ENCODE results near the gene CCND2.

Gene CCND2

DNA sequence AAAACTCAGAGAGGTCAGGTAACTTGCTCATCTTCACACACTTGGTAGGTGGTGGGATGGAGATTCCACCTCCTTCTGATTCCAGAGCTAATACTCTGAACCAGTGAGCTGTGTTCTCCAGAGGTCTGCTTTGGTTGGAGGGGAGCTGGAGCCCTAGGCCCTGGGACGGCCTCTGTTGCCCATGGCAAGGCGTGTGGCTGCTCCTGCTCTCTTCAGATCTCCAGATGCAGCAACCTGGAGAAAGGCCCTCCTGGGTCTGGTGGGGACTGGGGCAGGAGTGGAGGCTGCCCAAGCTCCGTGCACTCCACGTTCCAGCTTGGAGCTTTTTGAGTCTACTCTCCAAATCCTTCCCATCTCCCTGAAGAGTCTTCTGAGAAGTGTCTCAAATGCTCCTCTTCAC, 10.7 kb downstream of the CCND2 start:
- H3K9me3 ChIP-seq (ENCODE audit: control insufficient read depth, insufficient read depth, low read depth, low read length): no peaks in the 10 kb centered on the region
- TF ChIP-seq ZFP3 (tag by site-specific recombination; IDR thresholded peaks at IDR 0.05; ENCODE audit: low read depth): no peak
- TF ChIP-seq ZNF791 (tag by site-specific recombination; IDR thresholded peaks at IDR 0.05): no peak
- no peak for TF ChIP-seq OVOL3 (tag by site-specific recombination; IDR thresholded peaks at IDR 0.05)
- TF ChIP-seq ZBTB1 (tag by site-specific recombination; IDR thresholded peaks at IDR 0.05): no peak
- TF ChIP-seq, protein P1, sequence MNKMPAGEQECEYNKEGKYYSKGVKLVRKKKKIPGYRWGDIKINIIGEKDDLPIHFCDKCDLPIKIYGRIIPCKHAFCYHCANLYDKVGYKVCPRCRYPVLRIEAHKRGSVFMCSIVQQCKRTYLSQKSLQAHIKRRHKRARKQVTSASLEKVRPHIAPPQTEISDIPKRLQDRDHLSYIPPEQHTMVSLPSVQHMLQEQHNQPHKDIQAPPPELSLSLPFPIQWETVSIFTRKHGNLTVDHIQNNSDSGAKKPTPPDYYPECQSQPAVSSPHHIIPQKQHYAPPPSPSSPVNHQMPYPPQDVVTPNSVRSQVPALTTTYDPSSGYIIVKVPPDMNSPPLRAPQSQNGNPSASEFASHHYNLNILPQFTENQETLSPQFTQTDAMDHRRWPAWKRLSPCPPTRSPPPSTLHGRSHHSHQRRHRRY (tag by site-specific recombination; IDR thresholded peaks at IDR 0.05): no peak
- TF ChIP-seq ZNF664 (tag by site-specific recombination; IDR thresholded peaks at IDR 0.05): no peak
- TF ChIP-seq ZNF701 (tag by site-specific recombination; IDR thresholded peaks at IDR 0.05): no peak
- TF ChIP-seq, protein P2, sequence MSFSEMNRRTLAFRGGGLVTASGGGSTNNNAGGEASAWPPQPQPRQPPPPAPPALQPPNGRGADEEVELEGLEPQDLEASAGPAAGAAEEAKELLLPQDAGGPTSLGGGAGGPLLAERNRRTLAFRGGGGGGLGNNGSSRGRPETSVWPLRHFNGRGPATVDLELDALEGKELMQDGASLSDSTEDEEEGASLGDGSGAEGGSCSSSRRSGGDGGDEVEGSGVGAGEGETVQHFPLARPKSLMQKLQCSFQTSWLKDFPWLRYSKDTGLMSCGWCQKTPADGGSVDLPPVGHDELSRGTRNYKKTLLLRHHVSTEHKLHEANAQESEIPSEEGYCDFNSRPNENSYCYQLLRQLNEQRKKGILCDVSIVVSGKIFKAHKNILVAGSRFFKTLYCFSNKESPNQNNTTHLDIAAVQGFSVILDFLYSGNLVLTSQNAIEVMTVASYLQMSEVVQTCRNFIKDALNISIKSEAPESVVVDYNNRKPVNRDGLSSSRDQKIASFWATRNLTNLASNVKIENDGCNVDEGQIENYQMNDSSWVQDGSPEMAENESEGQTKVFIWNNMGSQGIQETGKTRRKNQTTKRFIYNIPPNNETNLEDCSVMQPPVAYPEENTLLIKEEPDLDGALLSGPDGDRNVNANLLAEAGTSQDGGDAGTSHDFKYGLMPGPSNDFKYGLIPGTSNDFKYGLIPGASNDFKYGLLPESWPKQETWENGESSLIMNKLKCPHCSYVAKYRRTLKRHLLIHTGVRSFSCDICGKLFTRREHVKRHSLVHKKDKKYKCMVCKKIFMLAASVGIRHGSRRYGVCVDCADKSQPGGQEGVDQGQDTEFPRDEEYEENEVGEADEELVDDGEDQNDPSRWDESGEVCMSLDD (tag by site-specific recombination; IDR thresholded peaks at IDR 0.05): no peak
- TF ChIP-seq, protein P3, sequence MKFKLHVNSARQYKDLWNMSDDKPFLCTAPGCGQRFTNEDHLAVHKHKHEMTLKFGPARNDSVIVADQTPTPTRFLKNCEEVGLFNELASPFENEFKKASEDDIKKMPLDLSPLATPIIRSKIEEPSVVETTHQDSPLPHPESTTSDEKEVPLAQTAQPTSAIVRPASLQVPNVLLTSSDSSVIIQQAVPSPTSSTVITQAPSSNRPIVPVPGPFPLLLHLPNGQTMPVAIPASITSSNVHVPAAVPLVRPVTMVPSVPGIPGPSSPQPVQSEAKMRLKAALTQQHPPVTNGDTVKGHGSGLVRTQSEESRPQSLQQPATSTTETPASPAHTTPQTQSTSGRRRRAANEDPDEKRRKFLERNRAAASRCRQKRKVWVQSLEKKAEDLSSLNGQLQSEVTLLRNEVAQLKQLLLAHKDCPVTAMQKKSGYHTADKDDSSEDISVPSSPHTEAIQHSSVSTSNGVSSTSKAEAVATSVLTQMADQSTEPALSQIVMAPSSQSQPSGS (tag by site-specific recombination; IDR thresholded peaks at IDR 0.05; ENCODE audit: low read depth): no peak
- TF ChIP-seq, protein P4, sequence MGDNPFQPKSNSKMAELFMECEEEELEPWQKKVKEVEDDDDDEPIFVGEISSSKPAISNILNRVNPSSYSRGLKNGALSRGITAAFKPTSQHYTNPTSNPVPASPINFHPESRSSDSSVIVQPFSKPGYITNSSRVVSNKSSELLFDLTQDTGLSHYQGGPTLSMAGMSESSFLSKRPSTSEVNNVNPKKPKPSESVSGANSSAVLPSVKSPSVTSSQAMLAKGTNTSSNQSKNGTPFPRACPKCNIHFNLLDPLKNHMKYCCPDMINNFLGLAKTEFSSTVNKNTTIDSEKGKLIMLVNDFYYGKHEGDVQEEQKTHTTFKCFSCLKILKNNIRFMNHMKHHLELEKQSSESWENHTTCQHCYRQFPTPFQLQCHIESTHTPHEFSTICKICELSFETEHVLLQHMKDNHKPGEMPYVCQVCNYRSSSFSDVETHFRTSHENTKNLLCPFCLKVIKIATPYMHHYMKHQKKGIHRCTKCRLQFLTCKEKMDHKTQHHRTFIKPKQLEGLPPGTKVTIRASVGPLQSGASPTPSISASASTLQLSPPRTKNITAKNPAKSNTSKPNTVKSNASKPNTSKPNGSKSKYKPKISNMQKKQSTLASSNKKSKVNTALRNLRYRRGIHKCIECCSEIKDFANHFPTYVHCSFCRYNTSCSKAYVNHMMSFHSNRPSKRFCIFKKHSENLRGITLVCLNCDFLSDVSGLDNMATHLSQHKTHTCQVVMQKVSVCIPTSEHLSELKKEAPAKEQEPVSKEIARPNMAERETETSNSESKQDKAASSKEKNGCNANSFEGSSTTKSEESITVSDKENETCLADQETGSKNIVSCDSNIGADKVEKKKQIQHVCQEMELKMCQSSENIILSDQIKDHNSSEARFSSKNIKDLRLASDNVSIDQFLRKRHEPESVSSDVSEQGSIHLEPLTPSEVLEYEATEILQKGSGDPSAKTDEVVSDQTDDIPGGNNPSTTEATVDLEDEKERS (tag by site-specific recombination; IDR thresholded peaks at IDR 0.05): no peak
- TF ChIP-seq, protein P5, sequence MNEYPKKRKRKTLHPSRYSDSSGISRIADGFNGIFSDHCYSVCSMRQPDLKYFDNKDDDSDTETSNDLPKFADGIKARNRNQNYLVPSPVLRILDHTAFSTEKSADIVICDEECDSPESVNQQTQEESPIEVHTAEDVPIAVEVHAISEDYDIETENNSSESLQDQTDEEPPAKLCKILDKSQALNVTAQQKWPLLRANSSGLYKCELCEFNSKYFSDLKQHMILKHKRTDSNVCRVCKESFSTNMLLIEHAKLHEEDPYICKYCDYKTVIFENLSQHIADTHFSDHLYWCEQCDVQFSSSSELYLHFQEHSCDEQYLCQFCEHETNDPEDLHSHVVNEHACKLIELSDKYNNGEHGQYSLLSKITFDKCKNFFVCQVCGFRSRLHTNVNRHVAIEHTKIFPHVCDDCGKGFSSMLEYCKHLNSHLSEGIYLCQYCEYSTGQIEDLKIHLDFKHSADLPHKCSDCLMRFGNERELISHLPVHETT (tag by site-specific recombination; IDR thresholded peaks at IDR 0.05): no peak
- no peak for TF ChIP-seq ZSCAN30 (tag by site-specific recombination; IDR thresholded peaks at IDR 0.05)
- TF ChIP-seq, protein P6, sequence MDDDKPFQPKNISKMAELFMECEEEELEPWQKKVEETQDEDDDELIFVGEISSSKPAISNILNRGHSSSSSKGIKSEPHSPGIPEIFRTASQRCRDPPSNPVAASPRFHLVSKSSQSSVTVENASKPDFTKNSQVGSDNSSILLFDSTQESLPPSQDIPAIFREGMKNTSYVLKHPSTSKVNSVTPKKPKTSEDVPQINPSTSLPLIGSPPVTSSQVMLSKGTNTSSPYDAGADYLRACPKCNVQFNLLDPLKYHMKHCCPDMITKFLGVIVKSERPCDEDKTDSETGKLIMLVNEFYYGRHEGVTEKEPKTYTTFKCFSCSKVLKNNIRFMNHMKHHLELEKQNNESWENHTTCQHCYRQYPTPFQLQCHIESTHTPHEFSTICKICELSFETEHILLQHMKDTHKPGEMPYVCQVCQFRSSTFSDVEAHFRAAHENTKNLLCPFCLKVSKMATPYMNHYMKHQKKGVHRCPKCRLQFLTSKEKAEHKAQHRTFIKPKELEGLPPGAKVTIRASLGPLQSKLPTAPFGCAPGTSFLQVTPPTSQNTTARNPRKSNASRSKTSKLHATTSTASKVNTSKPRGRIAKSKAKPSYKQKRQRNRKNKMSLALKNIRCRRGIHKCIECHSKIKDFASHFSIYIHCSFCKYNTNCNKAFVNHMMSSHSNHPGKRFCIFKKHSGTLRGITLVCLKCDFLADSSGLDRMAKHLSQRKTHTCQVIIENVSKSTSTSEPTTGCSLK (tag by site-specific recombination; IDR thresholded peaks at IDR 0.05): no peak
- TF ChIP-seq REPIN1 (tag by site-specific recombination; IDR thresholded peaks at IDR 0.05; ENCODE audit: low read depth): no peak
- TF ChIP-seq GLIS2 (tag by site-specific recombination; IDR thresholded peaks at IDR 0.05): no peak
- TF ChIP-seq SP2 (tag by site-specific recombination; IDR thresholded peaks at IDR 0.05): no peak
- TF ChIP-seq ZNF837 (tag by site-specific recombination; IDR thresholded peaks at IDR 0.05): no peak
- TF ChIP-seq, protein P7, sequence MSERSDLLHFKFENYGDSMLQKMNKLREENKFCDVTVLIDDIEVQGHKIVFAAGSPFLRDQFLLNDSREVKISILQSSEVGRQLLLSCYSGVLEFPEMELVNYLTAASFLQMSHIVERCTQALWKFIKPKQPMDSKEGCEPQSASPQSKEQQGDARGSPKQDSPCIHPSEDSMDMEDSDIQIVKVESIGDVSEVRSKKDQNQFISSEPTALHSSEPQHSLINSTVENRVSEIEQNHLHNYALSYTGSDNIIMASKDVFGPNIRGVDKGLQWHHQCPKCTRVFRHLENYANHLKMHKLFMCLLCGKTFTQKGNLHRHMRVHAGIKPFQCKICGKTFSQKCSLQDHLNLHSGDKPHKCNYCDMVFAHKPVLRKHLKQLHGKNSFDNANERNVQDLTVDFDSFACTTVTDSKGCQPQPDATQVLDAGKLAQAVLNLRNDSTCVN (tag by site-specific recombination; optimal IDR thresholded peaks at IDR 0.05): no peak
- POLR2A ChIA-PET: no interaction called here
- H3K4me1 ChIP-seq (ENCODE audit: control insufficient read depth, insufficient read depth, low read length): no peaks in the 10 kb centered on the region
- CTCF ChIA-PET: no interaction called here
- no peak overlapping the region for H3K4me3 ChIP-seq (ENCODE audit: low read depth, low read length)
- no peak overlapping the region for H3K27ac ChIP-seq (ENCODE audit: extremely low read depth, low read depth, low read length)
- H3K36me3 ChIP-seq (ENCODE audit: control insufficient read depth in 2 of 2, insufficient read depth in 1 of 2, low read length in 2 of 2): peaks cover 26 to 99% of the 10 kb centered on the region in 2 experiments

All from HEK293 (cell line).